Activated T-cell treated with anti-CD3 and anti-CD28 coated beads, Interleukin-2, amount 50 U/mL, for 48 hours (primary cell): ENCODE results near the gene WLS.
"Not testable (repeated sequence)": the region's sequence is repeated elsewhere in the genome, so short reads cannot be mapped to it uniquely, and the experiment has no call there.

Experiments
- DNase-seq, 2 experiments: peaks; one replicate each; pipeline ENCODE4 v3.0.0-alpha.2; 2020

Gene WLS

GRCh38 chr1:68162761-68163160 is 69.6 kb downstream of the WLS start:
- no peak for DNase-seq

GRCh38 chr1:68161672-68162071 is 70.7 kb downstream of the WLS start:
- DNase-seq = not testable (repeated sequence)

- DNase-seq = not testable (repeated sequence)
These were observed 71.4 kb downstream of the WLS start for GRCh38 chr1:68160935-68161334.

- no peak for DNase-seq
These were observed 72.3 kb downstream of the WLS start for GRCh38 chr1:68160021-68160420.

- no peak for DNase-seq
These were observed 73.5 kb downstream of the WLS start for GRCh38 chr1:68158837-68159236.

- DNase-seq = no peak
These were observed 74.9 kb downstream of the WLS start for GRCh38 chr1:68157416-68157815.

- DNase-seq = no peak
These were observed 80.6 kb downstream of the WLS start for GRCh38 chr1:68151690-68152089.

GRCh38 chr1:68149907-68150306 is 82.4 kb downstream of the WLS start:
- DNase-seq = no peak

GRCh38 chr1:68149110-68149798 is 83.1 kb downstream of the WLS start:
- no peak for DNase-seq

- DNase-seq = no peak
These were observed 83.7 kb downstream of the WLS start for GRCh38 chr1:68148631-68149030.

- no peak for DNase-seq
These were observed 84.7 kb downstream of the WLS start for GRCh38 chr1:68147534-68148171.

GRCh38 chr1:68145418-68146126 is 86.8 kb downstream of the WLS start:
- DNase-seq = no peak

- DNase-seq = no peak
These were observed 87.5 kb downstream of the WLS start for GRCh38 chr1:68144856-68145255.

- DNase-seq = no peak
These were observed 88.7 kb downstream of the WLS start for GRCh38 chr1:68143633-68144032.

GRCh38 chr1:68142461-68142860 is 89.9 kb downstream of the WLS start:
- no peak for DNase-seq

- DNase-seq = no peak
These were observed 90.3 kb downstream of the WLS start for GRCh38 chr1:68142036-68142435.

- DNase-seq = no peak
These were observed 91.0 kb downstream of the WLS start for GRCh38 chr1:68141071-68142021.

GRCh38 chr1:68140536-68140935 is 91.8 kb downstream of the WLS start:
- DNase-seq = no peak

GRCh38 chr1:68136187-68136586 is 96.1 kb downstream of the WLS start:
- DNase-seq = no peak

- DNase-seq = no peak
These were observed 99.7 kb downstream of the WLS start for GRCh38 chr1:68132426-68133130.

GRCh38 chr1:68131261-68131660 is 101.1 kb downstream of the WLS start:
- DNase-seq = no peak

GRCh38 chr1:68129536-68130250 is 102.6 kb downstream of the WLS start:
- DNase-seq = no peak
